ENCODE results near the gene INHA. TPM values are rescaled to one million over a fixed set of nuclear protein-coding genes. Genes with fewer than 3 reads are reported as not detected.
A peak's percentile ranks its signal among the peaks of the same experiment; 100 is the strongest.

INHA gene
- total RNA-seq, 1 experiment from 2014 or later: 0.31 TPM

DNA sequence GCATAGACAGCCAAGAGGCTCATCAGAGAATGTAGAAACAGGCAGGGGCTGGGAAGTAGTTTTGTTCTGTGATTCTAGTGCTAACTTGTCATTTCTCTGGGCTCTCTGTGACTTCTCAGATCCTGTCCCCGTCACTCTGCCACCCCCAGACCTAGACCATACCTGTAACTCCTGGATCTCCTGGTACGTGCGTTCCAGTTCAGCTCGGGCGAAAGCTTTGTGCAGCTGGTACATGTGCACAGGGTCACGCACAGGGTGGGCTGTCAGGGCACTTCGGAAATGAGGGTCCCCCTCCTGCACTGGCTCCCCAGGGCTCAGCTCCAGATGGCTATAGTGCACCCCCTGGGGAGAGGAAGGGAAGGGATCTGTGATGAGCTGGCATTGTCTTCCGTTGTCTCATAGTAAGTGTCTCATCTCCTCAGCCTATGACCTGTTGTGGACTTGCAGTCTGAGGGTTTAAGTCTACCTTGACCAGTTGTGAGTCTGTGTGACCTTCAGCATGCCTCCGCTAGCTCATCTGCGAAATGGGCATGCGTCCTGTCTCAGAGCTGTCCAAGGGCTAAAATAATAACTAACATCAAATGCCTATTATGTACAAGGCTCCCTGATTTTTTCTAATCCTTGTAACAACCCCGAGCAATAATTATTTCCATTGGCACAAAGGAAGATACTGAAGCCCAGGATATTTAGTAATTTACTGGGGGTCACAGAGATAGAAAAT lies 31.2 kb upstream of the INHA start:
- Histone ChIP-seq H3K23ac (ENCODE audit: insufficient read length, low read depth, low read length) (no peak overlapping the region), H3T11ph (ENCODE audit: low read length) (no peak overlapping the region), H4K91ac (ENCODE audit: insufficient read length, low read depth, low read length) (no peak overlapping the region), H2AK5ac (ENCODE audit: insufficient read length, low read length) (no peak overlapping the region), H3K27ac (ENCODE audit: insufficient read length, low read depth, low read length) (no peak overlapping the region), H3K18ac (ENCODE audit: insufficient read length, low read depth, low read length) (no peak overlapping the region), H4K8ac (replicated peaks; ENCODE audit: insufficient read length, low read depth, low read length) (no peak overlapping the region), H3K4me1 (ENCODE audit: insufficient read depth, low read length) (peaks cover 8% of the 10 kb centered on the region; the same call in 1 of the 2 replicates), H3K4me2 (ENCODE audit: insufficient read depth, insufficient read length, low read length) (no peak overlapping the region), H3K14ac (ENCODE audit: insufficient read depth, low read length) (no peak overlapping the region), H4K20me1 (ENCODE audit: control insufficient read depth, insufficient read depth, insufficient read length) (no peaks in the 10 kb centered on the region), H3K4ac (ENCODE audit: low read depth, low read length) (no peak overlapping the region), H3K23me2 (ENCODE audit: insufficient read length, low read depth, low read length, poor library complexity, severe bottlenecking) (peaks cover 16% of the 10 kb centered on the region), H3K79me2 (ENCODE audit: insufficient read depth, low read length) (no peaks in the 10 kb centered on the region), H2BK12ac (ENCODE audit: insufficient read length, low read depth, low read length) (no peak overlapping the region), H2BK120ac (ENCODE audit: low read depth, low read length, poor library complexity, severe bottlenecking) (no peak overlapping the region), H3K27me3 (ENCODE audit: insufficient read depth, low read length) (no peaks in the 10 kb centered on the region), H3K79me1 (ENCODE audit: insufficient read depth, low read depth, low read length, poor library complexity, severe bottlenecking) (no peaks in the 10 kb centered on the region), H3K9ac (ENCODE audit: extremely low read depth, insufficient read length, low read length) (no peak overlapping the region), H2BK15ac (ENCODE audit: low read depth, low read length) (no peak overlapping the region), H3K56ac (ENCODE audit: insufficient read length, low read depth, low read length) (no peak overlapping the region), H2AFZ (ENCODE audit: low read length) (no peak overlapping the region), H4K5ac (ENCODE audit: insufficient read length, low read depth, low read length) (no peak overlapping the region), H2BK20ac (ENCODE audit: low read depth, low read length, poor library complexity, severe bottlenecking) (no peak overlapping the region), H2BK5ac (ENCODE audit: insufficient read length, low read length) (no peak overlapping the region), H3K9me3 (ENCODE audit: control insufficient read depth, low read depth, low read length) (no peaks in the 10 kb centered on the region)
- Mint-ChIP-seq H3K9me3 (peaks cover 0 to 4% of the 10 kb centered on the region in 2 experiments; a peak in 1 of 5 replicates), H3K27ac (peak overlapping the region in 1 of 3 experiments; percentile 34; a peak in 1 of 7 replicates), H3K27me3 (ENCODE audit: low read depth) (peaks cover 21% of the 10 kb centered on the region), H3K4me3 (peak overlapping the region in 1 of 2 experiments; percentile 29; a peak in 2 of 5 replicates), H3K36me3 (ENCODE audit: insufficient read depth in 1 of 3, low read depth in 3 of 3) (peaks cover 18 to 28% (median 21%) of the 10 kb centered on the region in 3 experiments), H3K4me1 (peaks cover 39 to 40% of the 10 kb centered on the region in 2 experiments)
- DNase-seq: no peak
- TF ChIP-seq, protein P1, sequence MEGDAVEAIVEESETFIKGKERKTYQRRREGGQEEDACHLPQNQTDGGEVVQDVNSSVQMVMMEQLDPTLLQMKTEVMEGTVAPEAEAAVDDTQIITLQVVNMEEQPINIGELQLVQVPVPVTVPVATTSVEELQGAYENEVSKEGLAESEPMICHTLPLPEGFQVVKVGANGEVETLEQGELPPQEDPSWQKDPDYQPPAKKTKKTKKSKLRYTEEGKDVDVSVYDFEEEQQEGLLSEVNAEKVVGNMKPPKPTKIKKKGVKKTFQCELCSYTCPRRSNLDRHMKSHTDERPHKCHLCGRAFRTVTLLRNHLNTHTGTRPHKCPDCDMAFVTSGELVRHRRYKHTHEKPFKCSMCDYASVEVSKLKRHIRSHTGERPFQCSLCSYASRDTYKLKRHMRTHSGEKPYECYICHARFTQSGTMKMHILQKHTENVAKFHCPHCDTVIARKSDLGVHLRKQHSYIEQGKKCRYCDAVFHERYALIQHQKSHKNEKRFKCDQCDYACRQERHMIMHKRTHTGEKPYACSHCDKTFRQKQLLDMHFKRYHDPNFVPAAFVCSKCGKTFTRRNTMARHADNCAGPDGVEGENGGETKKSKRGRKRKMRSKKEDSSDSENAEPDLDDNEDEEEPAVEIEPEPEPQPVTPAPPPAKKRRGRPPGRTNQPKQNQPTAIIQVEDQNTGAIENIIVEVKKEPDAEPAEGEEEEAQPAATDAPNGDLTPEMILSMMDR (conservative IDR thresholded peaks at IDR 0.05): no peak
- no CpG with 5 or more reads among the region's 12 CpGs for WGBS (ENCODE audit: extremely low coverage, insufficient read length, low lambda C conversion rate)
